ENCODE data around the gene FUZ.

The FUZ gene

DNA sequence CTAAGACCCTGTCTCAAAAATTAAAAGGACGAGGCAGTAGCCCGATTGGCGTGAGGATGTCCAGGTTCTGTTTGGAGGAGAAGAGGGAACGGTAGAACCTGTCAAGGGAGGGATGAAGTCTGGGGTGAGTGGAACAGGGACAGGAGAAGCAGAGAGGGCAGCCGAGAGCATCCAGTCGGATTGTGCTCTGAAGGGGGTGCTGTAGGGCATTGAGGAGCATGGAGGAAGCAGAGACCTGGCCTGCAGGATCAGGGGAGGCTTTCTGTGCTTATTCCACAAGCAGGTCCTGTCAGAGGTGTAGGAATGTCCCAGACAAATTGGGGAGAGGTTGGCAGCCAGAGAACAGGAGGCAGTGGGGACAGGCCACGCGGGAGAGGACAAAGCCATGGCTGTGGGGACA is 32.2 kb downstream of the FUZ start:
- no peak for DNase-seq (ENCODE audit: low read depth)

DNA sequence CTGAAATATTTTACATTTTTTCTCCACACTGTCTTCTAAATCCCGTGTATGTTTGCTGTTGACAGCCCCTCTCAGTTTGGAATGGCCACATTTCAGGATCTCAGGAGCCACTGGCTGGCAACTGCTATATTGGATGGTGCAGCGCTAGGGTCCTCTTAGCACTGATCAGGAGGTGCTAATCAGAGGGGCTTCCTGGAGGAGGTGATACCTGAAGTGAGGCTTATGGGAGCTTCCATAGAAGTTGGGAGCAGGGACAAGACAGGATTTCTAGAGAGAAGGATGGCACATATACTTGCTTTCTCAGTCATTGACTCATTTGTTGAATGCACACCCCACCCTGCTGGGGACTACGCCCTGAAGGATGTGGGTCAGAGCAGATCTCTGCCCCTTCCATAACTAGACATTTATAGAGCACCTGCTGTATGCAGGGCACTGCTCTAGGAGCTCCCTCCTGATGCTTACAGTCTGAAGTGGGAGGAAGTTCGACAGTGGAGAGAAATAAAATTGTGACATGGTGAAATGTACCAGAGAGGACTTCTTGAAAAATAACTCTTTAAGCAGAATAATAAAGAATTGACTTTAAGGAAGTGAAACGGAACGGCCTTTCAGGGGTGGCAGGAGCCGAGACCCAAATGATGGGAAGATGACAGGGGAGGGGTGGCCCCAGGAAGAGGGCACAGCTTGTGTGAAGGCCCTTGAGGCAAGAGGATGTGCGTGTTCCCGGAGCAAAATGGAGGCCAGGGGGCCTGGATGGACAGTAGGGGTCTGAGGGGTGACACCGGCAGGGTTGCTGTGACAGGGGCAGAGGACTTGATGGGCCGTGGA is 33.1 kb downstream of the FUZ start:
- DNase-seq (ENCODE audit: low read depth): no peak

DNA sequence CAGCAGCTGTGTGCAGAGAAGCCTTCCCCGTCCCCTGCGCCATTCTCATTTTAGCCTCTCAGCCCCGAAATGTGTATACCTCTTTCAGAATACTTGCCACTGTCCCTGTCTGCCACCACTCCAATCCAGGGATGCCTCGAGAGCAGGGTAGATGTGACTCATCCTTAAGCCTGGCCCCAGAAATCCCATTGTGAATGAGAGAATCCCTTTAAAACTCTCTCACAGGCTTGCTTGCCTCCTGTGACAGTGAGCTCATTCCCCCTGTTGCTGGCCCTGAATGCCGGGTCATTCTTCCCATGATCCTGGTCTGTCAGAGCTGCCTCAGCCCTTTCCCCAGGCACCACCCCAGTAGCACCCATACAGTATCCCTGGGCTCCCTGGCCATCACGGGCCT is 36.7 kb downstream of the FUZ start:
- no peak for DNase-seq (ENCODE audit: low read depth)

DNA sequence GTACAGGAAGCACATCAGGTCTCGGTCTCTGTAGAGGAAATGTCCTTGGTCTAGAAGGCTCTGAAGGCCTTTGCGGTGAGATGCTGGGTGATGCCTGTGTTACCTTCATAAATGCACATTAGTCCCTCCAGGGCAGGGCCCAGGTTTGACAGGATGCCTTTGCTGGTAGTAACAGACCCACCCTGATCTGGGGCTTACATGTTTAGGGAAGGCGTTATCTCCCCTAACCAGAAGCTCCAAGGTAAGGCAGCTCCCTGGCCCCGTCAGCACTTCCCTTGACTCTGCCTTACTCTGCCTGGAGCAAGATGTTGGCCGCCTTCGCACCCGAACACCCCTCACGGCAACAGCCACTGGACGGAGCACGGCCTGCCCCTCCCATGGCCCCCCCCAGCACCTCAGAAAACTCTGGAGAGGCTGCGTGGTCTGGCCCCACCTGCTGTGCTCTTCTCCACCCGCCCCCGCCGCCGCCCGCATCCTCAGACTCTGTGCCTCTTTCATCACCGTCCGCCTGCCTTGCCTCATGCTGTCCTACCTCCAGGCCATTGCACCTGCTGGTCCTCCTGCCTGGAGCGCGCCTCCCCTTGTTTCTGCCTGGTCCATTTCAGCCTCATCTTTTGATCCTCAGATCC is 37.2 kb downstream of the FUZ start:
- no peak for DNase-seq (ENCODE audit: low read depth)

GRCh38 chr19:49774969-49775368 is 38.1 kb downstream of the FUZ start:
- no peak for DNase-seq (ENCODE audit: low read depth)

GRCh38 chr19:49773663-49774350 is 39.3 kb downstream of the FUZ start:
- DNase-seq (ENCODE audit: low read depth): no peak

GRCh38 chr19:49772850-49773432 is 40.2 kb downstream of the FUZ start:
- DNase-seq (ENCODE audit: low read depth): no peak

GRCh38 chr19:49771674-49772139 is 41.4 kb downstream of the FUZ start:
- no peak for DNase-seq (ENCODE audit: low read depth)

GRCh38 chr19:49770529-49770928 is 42.6 kb downstream of the FUZ start:
- no peak for DNase-seq (ENCODE audit: low read depth)

GRCh38 chr19:49767967-49768581 is 45.0 kb downstream of the FUZ start:
- DNase-seq (ENCODE audit: low read depth): no peak

DNA sequence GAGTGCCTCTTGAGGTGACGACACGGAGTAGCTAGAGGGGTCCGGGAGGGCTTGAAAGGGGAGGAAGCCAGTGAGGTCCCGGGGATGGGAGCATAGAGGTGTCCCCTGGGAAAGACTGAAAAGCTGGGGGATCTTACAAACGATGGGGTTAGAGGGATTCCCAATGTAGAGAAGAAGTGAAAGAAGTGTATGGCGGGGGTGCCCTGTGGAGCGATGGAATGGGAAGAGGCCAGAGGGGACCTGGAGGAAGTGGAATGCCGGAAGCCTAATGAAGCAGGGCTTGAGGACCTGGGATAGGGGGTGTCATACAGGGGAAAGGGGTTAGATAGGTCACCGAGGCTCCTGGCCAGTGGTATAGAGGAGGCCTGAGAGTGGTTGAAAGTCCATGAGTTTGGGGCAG is 45.7 kb downstream of the FUZ start:
- DNase-seq (ENCODE audit: low read depth): no peak

GRCh38 chr19:49766930-49767299 is 46.2 kb downstream of the FUZ start, which contains the start of gene AP2A1:
TSS of gene AP2A1 (plus strand) at chr19:49767001. CDS start at chr19:49767134, 133 bp downstream.
- DNase-seq (ENCODE audit: low read depth): no peak

GRCh38 chr19:49766007-49766929 is 46.8 kb downstream of the FUZ start:
- DNase-seq (ENCODE audit: low read depth): peak; percentile 90

GRCh38 chr19:49764341-49764740 is 48.8 kb downstream of the FUZ start:
- no peak for DNase-seq (ENCODE audit: low read depth)

DNA sequence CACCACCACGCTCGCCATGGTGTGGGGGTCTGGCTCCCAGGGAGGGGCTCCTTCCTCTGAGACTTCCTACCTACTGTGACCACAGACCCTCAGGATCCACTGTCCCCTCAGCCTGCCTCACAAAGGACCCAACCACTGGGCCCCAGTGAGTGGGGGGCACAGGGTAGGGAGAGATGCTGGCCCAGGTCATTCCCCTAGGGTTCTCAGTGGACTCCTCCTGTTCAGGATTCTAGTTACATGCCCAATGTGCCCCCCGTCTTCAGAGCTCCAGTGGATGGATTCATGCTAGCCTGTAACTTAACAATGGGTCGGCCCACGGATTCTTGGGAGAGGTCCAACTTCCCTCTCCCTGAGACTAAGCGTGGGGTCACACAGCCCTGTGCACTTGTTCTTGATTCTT is 49.9 kb downstream of the FUZ start, which contains the start of gene TSKS:
Gene TSKS, minus strand, starts transcription at position 77 of the 400 bp plus-strand sequence. Its CDS starts 59 bp downstream, at position 18.
- no peak for DNase-seq (ENCODE audit: low read depth)

GRCh38 chr19:49761625-49762311 is 51.3 kb downstream of the FUZ start:
- DNase-seq (ENCODE audit: low read depth): no peak

DNA sequence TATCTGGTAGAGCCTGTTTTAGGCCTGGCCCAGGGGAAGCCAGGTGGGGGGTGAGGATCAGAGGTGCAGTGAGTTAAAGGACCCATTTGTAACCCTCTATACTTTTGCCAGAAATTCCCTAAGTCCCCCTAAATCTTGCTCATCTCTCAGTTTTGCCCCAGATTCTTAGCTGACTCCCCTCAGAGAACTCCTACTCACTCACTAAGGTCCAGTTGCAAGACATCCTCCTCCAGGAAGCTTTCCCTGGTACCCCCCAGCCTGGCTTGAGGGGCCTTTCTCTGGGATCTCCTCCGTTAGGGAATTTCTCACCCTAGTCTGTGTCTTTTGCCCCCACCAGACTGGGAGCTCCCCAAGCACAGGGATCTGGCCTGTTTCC is 51.9 kb downstream of the FUZ start:
- no peak for DNase-seq (ENCODE audit: low read depth)

DNA sequence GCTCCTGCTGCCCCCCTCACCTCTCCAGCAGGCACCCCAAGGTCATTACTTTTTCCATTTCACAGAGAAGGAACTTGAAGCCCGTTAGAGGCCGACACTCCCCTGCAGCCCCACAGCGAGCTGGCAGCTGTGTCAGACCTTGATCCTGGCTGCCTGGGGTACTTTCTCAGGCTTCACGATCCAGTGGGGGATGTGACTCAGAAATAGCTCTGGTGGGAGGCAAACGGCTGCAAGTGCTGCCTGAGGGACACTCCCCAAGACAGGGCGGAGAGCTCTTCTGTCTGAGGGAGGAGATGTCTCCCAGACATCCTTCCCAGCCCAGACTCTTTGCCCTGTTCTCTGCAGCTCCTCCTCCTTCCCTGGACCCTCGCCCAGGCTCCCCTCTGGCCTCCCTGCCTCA is 54.8 kb downstream of the FUZ start:
- no peak for DNase-seq (ENCODE audit: low read depth)
